ENCODE results near the gene MESP2. TPM values are rescaled to one million over a fixed set of nuclear protein-coding genes. Genes with fewer than 3 reads are reported as not detected.

The MESP2 gene
- total and polyA plus RNA-seq, 2 of the 8 experiments (the other 6 are each of a cell fraction or from before 2014, with no cell fraction given), result 0.35 to 0.80 TPM

- WGBS, 2 experiments (ENCODE audit: extremely low coverage in 1 of 2, insufficient coverage in 1 of 2, insufficient read length in 1 of 2, insufficient replicate concordance in 2 of 2, low coverage in 1 of 2, low lambda C conversion rate in 2 of 2, missing lambda C conversion rate in 1 of 2), result 87% methylated on average over 8 of the region's 10 CpGs; no CpG with 5 or more reads in 1 of the 2 experiments
- Histone ChIP-seq H2AFZ (ENCODE audit: low read length) (no peak overlapping the region), H3K9me3 (ENCODE audit: insufficient read depth in 2 of 2, low read depth in 1 of 2, low read length in 1 of 2) (no peaks in the 10 kb centered on the region), H3K18ac (ENCODE audit: extremely low read depth, low read length) (no peak overlapping the region; the same call in 1 of the 2 replicates), H2BK20ac (ENCODE audit: low read length) (no peak overlapping the region), H2AK5ac (ENCODE audit: low read depth, low read length) (no peak overlapping the region), H2BK12ac (ENCODE audit: low read depth, low read length) (no peak overlapping the region), H4K20me1 (replicated peaks in 1 of 2; ENCODE audit: control insufficient read depth in 1 of 2, insufficient read depth in 2 of 2, low read length in 2 of 2) (no peaks in the 10 kb centered on the region), H3K79me2 (ENCODE audit: control insufficient read depth in 1 of 2, insufficient read depth in 2 of 2, low read length in 2 of 2) (no peaks in the 10 kb centered on the region), H3K4me3 (ENCODE audit: extremely low read depth in 1 of 4, insufficient read depth in 2 of 4, low read depth in 3 of 4, low read length in 4 of 4) (no peak overlapping the region), H3K23ac (ENCODE audit: insufficient read length) (no peak overlapping the region), H3K4ac (replicated peaks; ENCODE audit: insufficient read length, low read depth, low read length) (no peak overlapping the region), H3K4me1 (replicated peaks in 1 of 4; ENCODE audit: control insufficient read depth in 3 of 4, insufficient read depth in 4 of 4, low read length in 3 of 4) (peaks cover 0 to 13% (median 1%) of the 10 kb centered on the region in 4 experiments; a peak in 3 of 7 replicates), H3K27me3 (replicated peaks in 1 of 4; ENCODE audit: control insufficient read depth in 3 of 4, extremely low read depth in 1 of 4, insufficient read depth in 3 of 4, low read length in 3 of 4) (peaks cover 0 to 4% (median 1%) of the 10 kb centered on the region in 4 experiments; a peak in 3 of 7 replicates), H3K36me3 (ENCODE audit: control insufficient read depth in 2 of 4, insufficient read depth in 4 of 4, low read length in 3 of 4) (no peaks in the 10 kb centered on the region), H3K4me2 (ENCODE audit: insufficient read depth in 1 of 2, low read depth in 2 of 2, low read length in 2 of 2) (no peak overlapping the region), H2BK5ac (ENCODE audit: low read depth, low read length) (no peak overlapping the region), H4K5ac (ENCODE audit: insufficient read length, low read depth, low read length) (no peak overlapping the region), H2BK120ac (replicated peaks; ENCODE audit: low read depth, low read length) (no peak overlapping the region), H2BK15ac (ENCODE audit: low read length) (no peak overlapping the region), H3K9ac (replicated peaks in 1 of 4; ENCODE audit: extremely low read depth in 1 of 4, low read depth in 3 of 4, low read length in 3 of 4) (no peak overlapping the region), H3K79me1 (ENCODE audit: low read depth, low read length) (no peaks in the 10 kb centered on the region), H3K27ac (ENCODE audit: low read depth, low read length) (no peak overlapping the region), H4K91ac (replicated peaks; ENCODE audit: insufficient read length, low read length) (no peak overlapping the region), H3K14ac (ENCODE audit: insufficient read length) (no peak overlapping the region), H3K56ac (replicated peaks; ENCODE audit: insufficient read length, low read depth, low read length) (no peak overlapping the region), H4K8ac (ENCODE audit: extremely low read depth, insufficient read depth, low read length) (no peak overlapping the region; the same call in 1 of the 2 replicates), H3K23me2 (ENCODE audit: low read depth, low read length) (no peaks in the 10 kb centered on the region)
- FAIRE-seq (no peak), DNase-seq (ENCODE audit: low read depth in 1 of 2, low spot score in 2 of 2) (no peak)
- POLR2A ChIA-PET (ENCODE audit: partially characterized antibody), result no interaction called here
- CTCF ChIA-PET (ENCODE audit: partially characterized antibody), result no interaction called here
- TF ChIP-seq SP1 (IDR thresholded peaks at IDR 0.05; ENCODE audit: low read depth, low read length), result no peak
- TF ChIP-seq ZNF274 (IDR thresholded peaks at IDR 0.05; ENCODE audit: borderline replicate concordance, extremely low read depth, low read length), result no peak
- TF ChIP-seq BRCA1 (IDR thresholded peaks at IDR 0.05; ENCODE audit: low read depth, low read length), result no peak
- TF ChIP-seq CBX5 (IDR thresholded peaks at IDR 0.05; ENCODE audit: low read depth, low read length), result no peak
- no peak for TF ChIP-seq JUN (IDR thresholded peaks at IDR 0.05; ENCODE audit: low read depth, low read length)
- TF ChIP-seq EP300 (IDR thresholded peaks at IDR 0.05; ENCODE audit: borderline replicate concordance in 1 of 2, low read depth in 2 of 2, low read length in 2 of 2), result no peak
- TF ChIP-seq, protein P1, sequence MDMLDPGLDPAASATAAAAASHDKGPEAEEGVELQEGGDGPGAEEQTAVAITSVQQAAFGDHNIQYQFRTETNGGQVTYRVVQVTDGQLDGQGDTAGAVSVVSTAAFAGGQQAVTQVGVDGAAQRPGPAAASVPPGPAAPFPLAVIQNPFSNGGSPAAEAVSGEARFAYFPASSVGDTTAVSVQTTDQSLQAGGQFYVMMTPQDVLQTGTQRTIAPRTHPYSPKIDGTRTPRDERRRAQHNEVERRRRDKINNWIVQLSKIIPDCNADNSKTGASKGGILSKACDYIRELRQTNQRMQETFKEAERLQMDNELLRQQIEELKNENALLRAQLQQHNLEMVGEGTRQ (IDR thresholded peaks at IDR 0.05; ENCODE audit: low read length), result no peak
- TF ChIP-seq JUND (IDR thresholded peaks at IDR 0.05; ENCODE audit: low read length), result no peak
- TF ChIP-seq SIN3A (conservative IDR thresholded peaks at IDR 0.05 in 1 of 2, IDR thresholded peaks at IDR 0.05 in 1 of 2; ENCODE audit: low read depth in 1 of 2, low read length in 2 of 2), result no peak
- no peak for TF ChIP-seq RFX5 (IDR thresholded peaks at IDR 0.05; ENCODE audit: borderline replicate concordance, low read depth, low read length)
These were observed 32.2 kb downstream of the MESP2 start for GRCh38 chr15:89808160-89808870.
